Hepatocyte (in vitro differentiated cells): ENCODE data around the gene SNHG17. TPM values are rescaled to one million over a fixed set of nuclear protein-coding genes. Genes with fewer than 3 reads are reported as not detected.

Source experiments
- DNase-seq: peaks from one replicate; pipeline ENCODE4 v3.0.0-alpha.2; 2016; ENCODE audit warnings: low spot score
- H2AFZ ChIP-seq: fragments of 200-600 bp; sonication (generic); 2 replicates; pipeline ENCODE4 v1.6.0; 2016; ENCODE audit warnings: antibody characterized with exemption, mild to moderate bottlenecking
- H3K27ac ChIP-seq: fragments of 200-600 bp; sonication (generic); 2 replicates; pipeline ENCODE4 v1.5.1; 2016; ENCODE audit warnings: mild to moderate bottlenecking
- H3K27me3 ChIP-seq: fragments of 200-600 bp; sonication (generic); 2 replicates; pipeline ENCODE4 v1.6.1; 2016
- H3K36me3 ChIP-seq: fragments of 200-600 bp; sonication (generic); replicated peaks from 2 replicates; pipeline ENCODE4 v1.5.1; 2016; ENCODE audit warnings: low read depth; ENCODE audit not compliant: insufficient read depth
- H3K4me1 ChIP-seq: fragments of 200-600 bp; sonication (generic); 2 replicates; pipeline ENCODE4 v1.5.1; 2016; ENCODE audit warnings: mild to moderate bottlenecking, moderate library complexity; ENCODE audit not compliant: insufficient read depth
- H3K4me2 ChIP-seq: fragments of 200-600 bp; sonication (generic); 2 replicates; pipeline ENCODE4 v1.6.0; 2016
- H3K4me3 ChIP-seq: fragments of 200-600 bp; sonication (generic); 2 replicates; pipeline ENCODE4 v1.5.1; 2016; ENCODE audit warnings: mild to moderate bottlenecking
- H3K79me2 ChIP-seq: fragments of 200-600 bp; sonication (generic); 2 replicates; pipeline ENCODE4 v1.6.0; 2017; ENCODE audit warnings: mild to moderate bottlenecking
- H3K9me2 ChIP-seq: fragments of 200-600 bp; sonication (generic); replicated peaks from 2 replicates; pipeline ENCODE4 v1.6.0; 2017; ENCODE audit warnings: mild to moderate bottlenecking; ENCODE audit not compliant: insufficient read depth
- H3K9me3 ChIP-seq: fragments of 200-600 bp; sonication (generic); 2 replicates; pipeline ENCODE4 v1.5.1; 2016; ENCODE audit warnings: low read depth, mild to moderate bottlenecking
- H4K20me1 ChIP-seq: fragments of 200-600 bp; sonication (generic); 2 replicates; pipeline ENCODE4 v1.6.0; 2016; ENCODE audit warnings: mild to moderate bottlenecking; ENCODE audit not compliant: insufficient read depth, poor library complexity, severe bottlenecking
- EZH2 ChIP-seq: fragments of 200-600 bp; sonication (generic); IDR thresholded peaks from 2 replicates; pipeline ENCODE4 v1.6.1; 2016; ENCODE audit warnings: antibody characterized with exemption, mild to moderate bottlenecking, borderline replicate concordance
- EZH2phosphoT487 ChIP-seq: fragments of 200-600 bp; sonication (generic); IDR thresholded peaks from one replicate; pipeline ENCODE4 v1.6.1; 2018; ENCODE audit warnings: antibody characterized with exemption, mild to moderate bottlenecking, low read depth, moderate library complexity; ENCODE audit not compliant: unreplicated experiment, severe bottlenecking
- WGBS: methylation state at CpG from one replicate; pipeline ENCODE4 v1.1.6; 2016; ENCODE audit warnings: low lambda C conversion rate; ENCODE audit errors: missing lambda C conversion rate; 5-methylcytosine and 5-hydroxymethylcytosine counted together
- polyA plus RNA-seq: library from polyadenylated mRNA; unstranded; fragments of >200 nt; fragmentation: Nextera tagmentation; extraction: Ambion mirVana; gene quantifications from 2 replicates; pipeline ENCODE4 v1.2.1, GENCODE V29; 2016
- total RNA-seq: library from RNA; depleted of rRNA; stranded (reverse); fragments of >200 nt; gene quantifications from 2 replicates; pipeline ENCODE4 v1.2.3, GENCODE V29; 2014
- TF ChIP-seq, protein P1 (sequence below): fragments of 200-600 bp; sonication (generic); IDR thresholded peaks from 2 replicates; pipeline ENCODE4 v1.5.1; 2016; ENCODE audit warnings: antibody characterized with exemption, mild to moderate bottlenecking; ENCODE audit not compliant: poor library complexity

The SNHG17 gene
- total and polyA plus RNA-seq, 2 experiments from 2014 or later, result 8.5 to 24.3 TPM

- Histone ChIP-seq H2AFZ (peak overlapping the region; percentile 100), H3K9me2 (no peaks in the 10 kb centered on the region), H3K27me3 (no peaks in the 10 kb centered on the region), H3K9me3 (no peaks in the 10 kb centered on the region), H3K4me2 (peak overlapping the region; percentile 98), H4K20me1 (no peaks in the 10 kb centered on the region), H3K4me3 (peak overlapping the region; percentile 99), H3K36me3 (no peaks in the 10 kb centered on the region), H3K4me1 (peaks cover 14% of the 10 kb centered on the region), H3K79me2 (peaks cover 10% of the 10 kb centered on the region), H3K27ac (peak overlapping the region; percentile 93)
- DNase-seq, result peak; percentile 96
- TF ChIP-seq, protein P1, sequence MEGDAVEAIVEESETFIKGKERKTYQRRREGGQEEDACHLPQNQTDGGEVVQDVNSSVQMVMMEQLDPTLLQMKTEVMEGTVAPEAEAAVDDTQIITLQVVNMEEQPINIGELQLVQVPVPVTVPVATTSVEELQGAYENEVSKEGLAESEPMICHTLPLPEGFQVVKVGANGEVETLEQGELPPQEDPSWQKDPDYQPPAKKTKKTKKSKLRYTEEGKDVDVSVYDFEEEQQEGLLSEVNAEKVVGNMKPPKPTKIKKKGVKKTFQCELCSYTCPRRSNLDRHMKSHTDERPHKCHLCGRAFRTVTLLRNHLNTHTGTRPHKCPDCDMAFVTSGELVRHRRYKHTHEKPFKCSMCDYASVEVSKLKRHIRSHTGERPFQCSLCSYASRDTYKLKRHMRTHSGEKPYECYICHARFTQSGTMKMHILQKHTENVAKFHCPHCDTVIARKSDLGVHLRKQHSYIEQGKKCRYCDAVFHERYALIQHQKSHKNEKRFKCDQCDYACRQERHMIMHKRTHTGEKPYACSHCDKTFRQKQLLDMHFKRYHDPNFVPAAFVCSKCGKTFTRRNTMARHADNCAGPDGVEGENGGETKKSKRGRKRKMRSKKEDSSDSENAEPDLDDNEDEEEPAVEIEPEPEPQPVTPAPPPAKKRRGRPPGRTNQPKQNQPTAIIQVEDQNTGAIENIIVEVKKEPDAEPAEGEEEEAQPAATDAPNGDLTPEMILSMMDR, result peak; percentile 96
- TF ChIP-seq EZH2phosphoT487, result no peak
- WGBS, result 4% methylated on average over 55 of the region's 56 CpGs
Observed at GRCh38 chr20:38446441-38447209, 11.5 kb upstream of the SNHG17 start.

DNA sequence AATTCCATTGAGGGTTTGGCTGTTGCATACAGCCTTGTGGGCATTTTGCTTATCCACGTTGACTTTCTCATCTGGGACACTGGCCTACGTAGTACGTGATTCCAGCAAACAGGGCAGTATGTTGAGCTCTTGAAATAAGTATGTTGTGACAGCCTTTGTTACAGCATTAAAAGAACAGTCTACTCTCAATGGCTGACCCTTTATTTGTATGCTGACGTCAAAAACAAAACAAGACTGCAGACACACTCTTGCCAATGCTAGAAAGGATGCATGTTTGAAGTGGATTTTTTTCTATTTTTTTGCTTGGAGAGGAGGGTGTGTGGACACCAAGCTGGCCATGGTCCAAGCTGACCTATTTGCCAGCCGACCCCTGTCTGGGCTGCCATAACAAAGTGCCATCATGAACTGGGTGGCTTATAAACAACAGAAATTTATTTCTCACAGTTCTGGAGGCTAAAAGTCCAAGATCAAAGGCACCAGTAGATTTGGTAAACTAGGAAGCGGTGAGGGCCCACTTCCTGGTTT is 10.8 kb upstream of the SNHG17 start:
- H3K4me1 ChIP-seq, result peaks cover 14% of the 10 kb centered on the region
- no peak for TF ChIP-seq EZH2
- no peak for TF ChIP-seq EZH2phosphoT487
- TF ChIP-seq, protein P1, result no peak
- no peaks in the 10 kb centered on the region for H3K36me3 ChIP-seq
- no peaks in the 10 kb centered on the region for H4K20me1 ChIP-seq
- no peak overlapping the region for H3K27ac ChIP-seq
- peak overlapping the region; percentile 6 for H3K4me3 ChIP-seq
- H3K27me3 ChIP-seq, result no peaks in the 10 kb centered on the region
- peak overlapping the region; percentile 98 for H3K4me2 ChIP-seq
- no peaks in the 10 kb centered on the region for H3K9me3 ChIP-seq
- H3K79me2 ChIP-seq, result peaks cover 10% of the 10 kb centered on the region
- WGBS, result 84% methylated on average over 6 of the region's 6 CpGs
- H2AFZ ChIP-seq, result peak overlapping the region; percentile 66
- H3K9me2 ChIP-seq, result no peaks in the 10 kb centered on the region
- no peak for DNase-seq

DNA sequence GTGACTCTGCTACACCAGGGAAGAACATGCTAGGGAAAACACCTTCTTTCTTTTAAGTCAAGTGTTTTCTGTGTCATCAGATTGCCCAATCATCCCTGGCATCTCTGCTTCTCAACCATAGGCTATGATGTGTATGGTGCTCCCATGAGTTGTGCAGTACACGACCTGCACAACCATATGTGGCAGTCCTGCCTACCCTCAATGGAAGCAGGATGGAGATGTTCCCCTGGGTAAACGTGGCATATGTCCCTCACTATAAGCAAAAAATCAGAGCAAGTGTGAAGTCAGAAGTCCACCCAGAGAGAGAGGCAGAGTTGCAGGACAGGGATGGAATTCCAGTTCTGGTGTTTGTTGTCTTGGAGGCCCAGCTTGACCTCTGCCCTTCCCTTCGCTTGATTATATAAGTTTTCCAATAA is 10.3 kb upstream of the SNHG17 start:
- no peak for DNase-seq
- Histone ChIP-seq H3K9me3 (no peaks in the 10 kb centered on the region), H3K4me3 (no peak overlapping the region), H2AFZ (no peak overlapping the region), H3K4me2 (no peak overlapping the region), H3K4me1 (peaks cover 14% of the 10 kb centered on the region), H4K20me1 (no peaks in the 10 kb centered on the region), H3K79me2 (peaks cover 10% of the 10 kb centered on the region), H3K27me3 (no peaks in the 10 kb centered on the region), H3K36me3 (no peaks in the 10 kb centered on the region), H3K9me2 (no peaks in the 10 kb centered on the region), H3K27ac (no peak overlapping the region)
- TF ChIP-seq EZH2phosphoT487 (no peak), EZH2 (no peak)
- TF ChIP-seq, protein P1, result no peak
- 87% methylated on average over 3 of the region's 3 CpGs for WGBS
